GM19239 (cell line): Measurements from ENCODE around the gene DNM3.
A peak's percentile ranks its signal among the peaks of the same experiment; 100 is the strongest.
"Not testable (repeated sequence)": the region's sequence is repeated elsewhere in the genome, so short reads cannot be mapped to it uniquely, and the experiment has no call there.

ENCODE experiments used
- DNase-seq: peaks from one replicate; pipeline ENCODE4 v3.0.0; 2011; ENCODE audit warnings: low spot score; ENCODE audit not compliant: insufficient read length
- FAIRE-seq: peaks from 2 replicates; lab custom pipeline; 2011; peaks lifted over from hg19 to GRCh38; lab: Jason Lieb, UNC

The DNM3 gene

GRCh38 chr1:172421974-172422604, 580.8 kb downstream of the DNM3 start:
- FAIRE-seq = no peak

GRCh38 chr1:172423336-172423735, 582.0 kb downstream of the DNM3 start:
- no peak for FAIRE-seq
- no peak for DNase-seq

More at GRCh38 chr1:172421974-172422604, 580.8 kb downstream of the DNM3 start:
- DNase-seq = no peak

- DNase-seq (no peak), FAIRE-seq (no peak)
These were observed 584.0 kb downstream of the DNM3 start for GRCh38 chr1:172425339-172425738.

GRCh38 chr1:172427191-172427590, 585.9 kb downstream of the DNM3 start:
- no peak for FAIRE-seq
- no peak for DNase-seq

GRCh38 chr1:172429331-172430127, 588.2 kb downstream of the DNM3 start:
- FAIRE-seq = peak; percentile 21
- DNase-seq = no peak

- no peak for DNase-seq
- no peak for FAIRE-seq
These were observed 588.8 kb downstream of the DNM3 start for GRCh38 chr1:172430128-172430454.

- FAIRE-seq (no peak), DNase-seq (no peak)
These were observed 589.9 kb downstream of the DNM3 start for GRCh38 chr1:172431204-172431603.

GRCh38 chr1:172431721-172432192, 590.5 kb downstream of the DNM3 start:
- DNase-seq (no peak), FAIRE-seq (no peak)

- FAIRE-seq, DNase-seq: not testable (repeated sequence)
These were observed 595.9 kb downstream of the DNM3 start for GRCh38 chr1:172437183-172437582.

GRCh38 chr1:172442404-172442803, 601.1 kb downstream of the DNM3 start:
- no peak for DNase-seq
- no peak for FAIRE-seq

- FAIRE-seq = peak; percentile 57
- no peak for DNase-seq
These were observed 601.7 kb downstream of the DNM3 start for GRCh38 chr1:172442843-172443565.

- DNase-seq (peak; percentile 92), FAIRE-seq (peak; percentile 94)
These were observed 602.6 kb downstream of the DNM3 start, which contains the start of gene PIGC for GRCh38 chr1:172443666-172444453. Gene PIGC, minus strand, starts transcription at chr1:172444069. Its CDS starts 1,447 bp downstream, at chr1:172442622.

- DNase-seq (no peak), FAIRE-seq (no peak)
These were observed 605.2 kb downstream of the DNM3 start for GRCh38 chr1:172446547-172446946.

GRCh38 chr1:172447641-172448040, 606.3 kb downstream of the DNM3 start:
- no peak for FAIRE-seq

GRCh38 chr1:172448995-172449584, 607.8 kb downstream of the DNM3 start:
- no peak for DNase-seq
- FAIRE-seq = no peak

More at GRCh38 chr1:172447641-172448040, 606.3 kb downstream of the DNM3 start:
- no peak for DNase-seq

GRCh38 chr1:172449585-172450523, 608.6 kb downstream of the DNM3 start:
- FAIRE-seq (peak; percentile 47), DNase-seq (peak; percentile 31)

GRCh38 chr1:172450524-172450885, 609.2 kb downstream of the DNM3 start:
- FAIRE-seq (no peak), DNase-seq (no peak)

GRCh38 chr1:172451002-172451443, 609.7 kb downstream of the DNM3 start:
- no peak for FAIRE-seq
- DNase-seq = no peak
